ENCODE results near the gene IMMP2L. TPM values are rescaled to one million over a fixed set of nuclear protein-coding genes. Genes with fewer than 3 reads are reported as not detected.

Gene IMMP2L
- polyA plus RNA-seq, 4 donors: 10.5 to 20.1 (median 14.1) TPM

- Histone ChIP-seq H3K27me3 (ENCODE audit: control insufficient read depth in 3 of 3, insufficient read depth in 3 of 3, low read length in 3 of 3) (no peaks in the 10 kb centered on the region), H3K36me3 (ENCODE audit: control insufficient read depth in 3 of 3, insufficient read depth in 2 of 3, low read depth in 1 of 3, low read length in 3 of 3) (no peaks in the 10 kb centered on the region), H3K4me3 (ENCODE audit: low read depth in 1 of 3, low read length in 3 of 3) (no peak overlapping the region), H3K27ac (ENCODE audit: low read depth in 1 of 3, low read length in 2 of 3) (no peak overlapping the region), H3K9me3 (ENCODE audit: control insufficient read depth in 2 of 2, insufficient read depth in 1 of 2, low read depth in 1 of 2, low read length in 1 of 2) (peaks cover 0 to 3% of the 10 kb centered on the region in 2 donors), H3K4me1 (ENCODE audit: control insufficient read depth in 3 of 3, insufficient read depth in 2 of 3, low read depth in 1 of 3, low read length in 2 of 3) (no peaks in the 10 kb centered on the region)
- FAIRE-seq (no peak), DNase-seq (no peak)
- WGBS, 3 donors: 72 to 77% (median 76%) methylated on average over 3 of the region's 3 CpGs
Measured at GRCh38 chr7:111174510-111174909, 387.8 kb downstream of the IMMP2L start.

GRCh38 chr7:111173990-111174389 is 388.3 kb downstream of the IMMP2L start:
- Histone ChIP-seq H3K9me3 (ENCODE audit: control insufficient read depth in 2 of 2, insufficient read depth in 1 of 2, low read depth in 1 of 2, low read length in 1 of 2) (no peaks in the 10 kb centered on the region), H3K27me3 (ENCODE audit: control insufficient read depth in 3 of 3, insufficient read depth in 3 of 3, low read length in 3 of 3) (no peaks in the 10 kb centered on the region), H3K27ac (ENCODE audit: low read depth in 1 of 3, low read length in 2 of 3) (no peak overlapping the region), H3K4me3 (ENCODE audit: low read depth in 1 of 3, low read length in 3 of 3) (no peak overlapping the region), H3K36me3 (ENCODE audit: control insufficient read depth in 3 of 3, insufficient read depth in 2 of 3, low read depth in 1 of 3, low read length in 3 of 3) (no peaks in the 10 kb centered on the region), H3K4me1 (ENCODE audit: control insufficient read depth in 3 of 3, insufficient read depth in 2 of 3, low read depth in 1 of 3, low read length in 2 of 3) (no peaks in the 10 kb centered on the region)
- DNase-seq: no peak
- no peak for FAIRE-seq
- WGBS, 3 donors: 82 to 88% (median 83%) methylated on average over 2 of the region's 2 CpGs

GRCh38 chr7:111173528-111173927 is 388.8 kb downstream of the IMMP2L start:
- Histone ChIP-seq H3K4me1 (ENCODE audit: control insufficient read depth in 3 of 3, insufficient read depth in 2 of 3, low read depth in 1 of 3, low read length in 2 of 3) (no peaks in the 10 kb centered on the region), H3K27me3 (ENCODE audit: control insufficient read depth in 3 of 3, insufficient read depth in 3 of 3, low read length in 3 of 3) (no peaks in the 10 kb centered on the region), H3K4me3 (ENCODE audit: low read depth in 1 of 3, low read length in 3 of 3) (no peak overlapping the region), H3K27ac (ENCODE audit: low read depth in 1 of 3, low read length in 2 of 3) (no peak overlapping the region), H3K36me3 (ENCODE audit: control insufficient read depth in 3 of 3, insufficient read depth in 2 of 3, low read depth in 1 of 3, low read length in 3 of 3) (no peaks in the 10 kb centered on the region), H3K9me3 (ENCODE audit: control insufficient read depth in 2 of 2, insufficient read depth in 1 of 2, low read depth in 1 of 2, low read length in 1 of 2) (no peaks in the 10 kb centered on the region)
- FAIRE-seq (no peak), DNase-seq (no peak)
- 77 to 87% (median 87%) methylated on average over 2 of the region's 2 CpGs for WGBS, 3 donors

GRCh38 chr7:111172564-111173257 is 389.6 kb downstream of the IMMP2L start:
- H3K9me3 ChIP-seq (ENCODE audit: control insufficient read depth in 2 of 2, insufficient read depth in 1 of 2, low read depth in 1 of 2, low read length in 1 of 2): no peaks in the 10 kb centered on the region
- no peaks in the 10 kb centered on the region for H3K4me1 ChIP-seq (ENCODE audit: control insufficient read depth in 3 of 3, insufficient read depth in 2 of 3, low read depth in 1 of 3, low read length in 2 of 3)
- no peak overlapping the region for H3K4me3 ChIP-seq (ENCODE audit: low read depth in 1 of 3, low read length in 3 of 3)
- 92 to 94% (median 94%) methylated on average over 2 of the region's 2 CpGs for WGBS, 3 donors
- no peaks in the 10 kb centered on the region for H3K27me3 ChIP-seq (ENCODE audit: control insufficient read depth in 3 of 3, insufficient read depth in 3 of 3, low read length in 3 of 3)
- DNase-seq (no peak), FAIRE-seq (no peak)
- no peaks in the 10 kb centered on the region for H3K36me3 ChIP-seq (ENCODE audit: control insufficient read depth in 3 of 3, insufficient read depth in 2 of 3, low read depth in 1 of 3, low read length in 3 of 3)
- no peak overlapping the region for H3K27ac ChIP-seq (ENCODE audit: low read depth in 1 of 3, low read length in 2 of 3)

GRCh38 chr7:111168182-111168581 is 394.1 kb downstream of the IMMP2L start:
- H3K9me3 ChIP-seq (ENCODE audit: control insufficient read depth in 2 of 2, insufficient read depth in 1 of 2, low read depth in 1 of 2, low read length in 1 of 2): no peaks in the 10 kb centered on the region
- H3K36me3 ChIP-seq (ENCODE audit: control insufficient read depth in 3 of 3, insufficient read depth in 2 of 3, low read depth in 1 of 3, low read length in 3 of 3): no peaks in the 10 kb centered on the region
- H3K4me1 ChIP-seq (ENCODE audit: control insufficient read depth in 3 of 3, insufficient read depth in 2 of 3, low read depth in 1 of 3, low read length in 2 of 3): no peaks in the 10 kb centered on the region
- H3K4me3 ChIP-seq (ENCODE audit: low read depth in 1 of 3, low read length in 3 of 3): no peak overlapping the region
- DNase-seq (peak in 1 of 2 donors; percentile 21), FAIRE-seq (no peak)
- 44 to 76% (median 70%) methylated on average over 2 of the region's 2 CpGs for WGBS, 3 donors
- H3K27me3 ChIP-seq (ENCODE audit: control insufficient read depth in 3 of 3, insufficient read depth in 3 of 3, low read length in 3 of 3): no peaks in the 10 kb centered on the region
- no peak overlapping the region for H3K27ac ChIP-seq (ENCODE audit: low read depth in 1 of 3, low read length in 2 of 3)

- Histone ChIP-seq H3K4me1 (ENCODE audit: control insufficient read depth in 3 of 3, insufficient read depth in 2 of 3, low read depth in 1 of 3, low read length in 2 of 3) (no peaks in the 10 kb centered on the region), H3K9me3 (ENCODE audit: control insufficient read depth in 2 of 2, insufficient read depth in 1 of 2, low read depth in 1 of 2, low read length in 1 of 2) (no peaks in the 10 kb centered on the region), H3K27ac (ENCODE audit: low read depth in 1 of 3, low read length in 2 of 3) (no peak overlapping the region), H3K27me3 (ENCODE audit: control insufficient read depth in 3 of 3, insufficient read depth in 3 of 3, low read length in 3 of 3) (no peaks in the 10 kb centered on the region), H3K4me3 (ENCODE audit: low read depth in 1 of 3, low read length in 3 of 3) (no peak overlapping the region), H3K36me3 (ENCODE audit: control insufficient read depth in 3 of 3, insufficient read depth in 2 of 3, low read depth in 1 of 3, low read length in 3 of 3) (no peaks in the 10 kb centered on the region)
- FAIRE-seq (no peak), DNase-seq (no peak)
- 84 to 95% (median 91%) methylated on average over 1 of the region's 1 CpG for WGBS, 3 donors
Measured at GRCh38 chr7:111164442-111164841, 397.9 kb downstream of the IMMP2L start.

- WGBS, 3 donors: 90 to 92% (median 91%) methylated on average over 3 of the region's 3 CpGs
- Histone ChIP-seq H3K36me3 (ENCODE audit: control insufficient read depth in 3 of 3, insufficient read depth in 2 of 3, low read depth in 1 of 3, low read length in 3 of 3) (no peaks in the 10 kb centered on the region), H3K27me3 (ENCODE audit: control insufficient read depth in 3 of 3, insufficient read depth in 3 of 3, low read length in 3 of 3) (no peaks in the 10 kb centered on the region), H3K4me1 (ENCODE audit: control insufficient read depth in 3 of 3, insufficient read depth in 2 of 3, low read depth in 1 of 3, low read length in 2 of 3) (no peaks in the 10 kb centered on the region), H3K9me3 (ENCODE audit: control insufficient read depth in 2 of 2, insufficient read depth in 1 of 2, low read depth in 1 of 2, low read length in 1 of 2) (no peaks in the 10 kb centered on the region), H3K27ac (ENCODE audit: low read depth in 1 of 3, low read length in 2 of 3) (no peak overlapping the region), H3K4me3 (ENCODE audit: low read depth in 1 of 3, low read length in 3 of 3) (no peak overlapping the region)
- FAIRE-seq: no peak
- no peak for DNase-seq
Measured at GRCh38 chr7:111162692-111163091, 399.6 kb downstream of the IMMP2L start.

- FAIRE-seq (no peak), DNase-seq (no peak)
- H3K4me1 ChIP-seq (ENCODE audit: control insufficient read depth in 3 of 3, insufficient read depth in 2 of 3, low read depth in 1 of 3, low read length in 2 of 3): no peaks in the 10 kb centered on the region
Measured at GRCh38 chr7:111160297-111160696, 402.0 kb downstream of the IMMP2L start.

GRCh38 chr7:111159426-111159825 is 402.9 kb downstream of the IMMP2L start:
- Histone ChIP-seq H3K9me3 (ENCODE audit: control insufficient read depth in 2 of 2, insufficient read depth in 1 of 2, low read depth in 1 of 2, low read length in 1 of 2) (no peaks in the 10 kb centered on the region), H3K27me3 (ENCODE audit: control insufficient read depth in 3 of 3, insufficient read depth in 3 of 3, low read length in 3 of 3) (no peaks in the 10 kb centered on the region), H3K27ac (ENCODE audit: low read depth in 1 of 3, low read length in 2 of 3) (no peak overlapping the region), H3K4me3 (ENCODE audit: low read depth in 1 of 3, low read length in 3 of 3) (no peak overlapping the region), H3K4me1 (ENCODE audit: control insufficient read depth in 3 of 3, insufficient read depth in 2 of 3, low read depth in 1 of 3, low read length in 2 of 3) (no peaks in the 10 kb centered on the region), H3K36me3 (ENCODE audit: control insufficient read depth in 3 of 3, insufficient read depth in 2 of 3, low read depth in 1 of 3, low read length in 3 of 3) (no peaks in the 10 kb centered on the region)
- FAIRE-seq (no peak), DNase-seq (no peak)

More at GRCh38 chr7:111160297-111160696, 402.0 kb downstream of the IMMP2L start:
- no peaks in the 10 kb centered on the region for H3K27me3 ChIP-seq (ENCODE audit: control insufficient read depth in 3 of 3, insufficient read depth in 3 of 3, low read length in 3 of 3)
- H3K9me3 ChIP-seq (ENCODE audit: control insufficient read depth in 2 of 2, insufficient read depth in 1 of 2, low read depth in 1 of 2, low read length in 1 of 2): no peaks in the 10 kb centered on the region
- no peak overlapping the region for H3K27ac ChIP-seq (ENCODE audit: low read depth in 1 of 3, low read length in 2 of 3)
- no peaks in the 10 kb centered on the region for H3K36me3 ChIP-seq (ENCODE audit: control insufficient read depth in 3 of 3, insufficient read depth in 2 of 3, low read depth in 1 of 3, low read length in 3 of 3)
- H3K4me3 ChIP-seq (ENCODE audit: low read depth in 1 of 3, low read length in 3 of 3): no peak overlapping the region

All from small intestine (tissue), 7 donors.